GM12872 (cell line): ENCODE measurements around the gene MRS2.

Experiments used
- TF ChIP-seq, protein P1 (sequence below): IDR thresholded peaks from 3 replicates; pipeline ENCODE4 v1.5.1; 2011; ENCODE audit warnings: low read depth, mild to moderate bottlenecking, low read length, moderate library complexity; ENCODE audit not compliant: insufficient read depth

Gene MRS2

DNA sequence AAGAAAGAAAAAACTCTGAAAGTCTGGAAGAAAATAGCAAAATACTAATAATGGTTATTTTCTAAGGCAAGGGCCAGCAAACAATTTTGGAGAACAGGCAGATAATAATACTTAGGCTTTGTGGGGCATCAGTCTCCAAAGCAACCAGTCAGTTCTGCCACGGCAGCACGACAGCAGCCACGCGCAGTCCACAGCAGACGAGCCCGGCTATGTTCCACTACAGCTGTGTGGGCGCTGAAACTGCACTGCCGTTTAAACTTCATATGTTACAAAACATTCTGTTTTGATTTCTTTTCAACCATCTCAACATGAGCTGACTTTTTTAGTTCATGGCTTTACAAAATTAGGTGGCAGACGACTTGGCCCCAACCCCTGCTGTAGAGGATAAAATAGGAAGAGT lies 29.9 kb downstream of the MRS2 start:
- TF ChIP-seq, protein P1, sequence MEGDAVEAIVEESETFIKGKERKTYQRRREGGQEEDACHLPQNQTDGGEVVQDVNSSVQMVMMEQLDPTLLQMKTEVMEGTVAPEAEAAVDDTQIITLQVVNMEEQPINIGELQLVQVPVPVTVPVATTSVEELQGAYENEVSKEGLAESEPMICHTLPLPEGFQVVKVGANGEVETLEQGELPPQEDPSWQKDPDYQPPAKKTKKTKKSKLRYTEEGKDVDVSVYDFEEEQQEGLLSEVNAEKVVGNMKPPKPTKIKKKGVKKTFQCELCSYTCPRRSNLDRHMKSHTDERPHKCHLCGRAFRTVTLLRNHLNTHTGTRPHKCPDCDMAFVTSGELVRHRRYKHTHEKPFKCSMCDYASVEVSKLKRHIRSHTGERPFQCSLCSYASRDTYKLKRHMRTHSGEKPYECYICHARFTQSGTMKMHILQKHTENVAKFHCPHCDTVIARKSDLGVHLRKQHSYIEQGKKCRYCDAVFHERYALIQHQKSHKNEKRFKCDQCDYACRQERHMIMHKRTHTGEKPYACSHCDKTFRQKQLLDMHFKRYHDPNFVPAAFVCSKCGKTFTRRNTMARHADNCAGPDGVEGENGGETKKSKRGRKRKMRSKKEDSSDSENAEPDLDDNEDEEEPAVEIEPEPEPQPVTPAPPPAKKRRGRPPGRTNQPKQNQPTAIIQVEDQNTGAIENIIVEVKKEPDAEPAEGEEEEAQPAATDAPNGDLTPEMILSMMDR, result no peak

DNA sequence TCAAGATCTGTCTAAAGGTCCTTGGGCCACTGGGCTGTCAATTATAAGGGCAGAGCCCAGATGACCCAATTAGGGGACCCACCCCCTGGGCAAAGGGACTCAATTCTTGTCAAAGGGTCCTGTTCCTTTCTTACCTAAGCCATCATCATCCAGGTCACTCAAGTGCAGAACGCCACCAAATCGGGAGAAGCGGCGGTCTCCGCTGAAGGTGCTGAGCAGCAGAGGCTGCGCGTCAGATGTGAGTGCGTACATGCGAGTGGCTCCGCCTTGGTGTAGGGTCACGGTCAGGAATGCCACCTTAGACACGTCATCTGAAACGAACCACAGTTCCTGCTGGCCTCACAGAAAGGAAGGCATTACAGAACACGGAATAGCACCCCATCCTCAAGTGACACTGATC lies 34.2 kb downstream of the MRS2 start:
- TF ChIP-seq, protein P1, result no peak

DNA sequence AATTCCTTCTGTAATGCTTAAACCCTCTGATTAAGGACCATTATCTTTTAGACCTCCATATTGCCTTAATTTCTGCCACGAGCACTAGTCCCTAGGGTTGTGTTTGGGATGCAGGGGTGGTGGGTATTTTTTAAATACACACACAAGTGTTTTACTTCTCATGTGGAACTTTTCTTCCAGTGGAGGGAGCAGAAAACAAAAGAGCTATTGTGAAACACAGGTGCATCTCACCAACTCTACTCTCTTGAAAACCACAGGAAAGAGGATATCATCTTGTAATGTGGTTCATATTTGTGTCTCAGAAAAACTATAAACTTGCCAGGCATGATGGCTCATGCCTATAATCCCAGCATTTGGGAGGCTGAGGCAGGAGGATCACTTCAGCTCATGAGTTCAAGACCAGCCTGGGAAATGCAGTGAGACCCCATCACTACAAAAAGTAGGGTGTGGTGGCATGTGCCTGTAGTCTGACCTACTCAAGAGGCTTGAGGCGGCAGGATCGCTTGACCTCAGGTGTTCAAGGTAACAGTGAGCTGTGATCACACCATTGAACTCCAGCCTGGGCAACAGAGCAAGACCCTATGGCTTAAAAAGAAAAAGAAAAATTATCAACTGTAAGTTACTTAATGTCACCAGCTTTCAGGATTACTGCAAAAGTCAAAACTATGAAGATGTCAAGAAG lies 37.3 kb downstream of the MRS2 start:
- TF ChIP-seq, protein P1, result no peak

DNA sequence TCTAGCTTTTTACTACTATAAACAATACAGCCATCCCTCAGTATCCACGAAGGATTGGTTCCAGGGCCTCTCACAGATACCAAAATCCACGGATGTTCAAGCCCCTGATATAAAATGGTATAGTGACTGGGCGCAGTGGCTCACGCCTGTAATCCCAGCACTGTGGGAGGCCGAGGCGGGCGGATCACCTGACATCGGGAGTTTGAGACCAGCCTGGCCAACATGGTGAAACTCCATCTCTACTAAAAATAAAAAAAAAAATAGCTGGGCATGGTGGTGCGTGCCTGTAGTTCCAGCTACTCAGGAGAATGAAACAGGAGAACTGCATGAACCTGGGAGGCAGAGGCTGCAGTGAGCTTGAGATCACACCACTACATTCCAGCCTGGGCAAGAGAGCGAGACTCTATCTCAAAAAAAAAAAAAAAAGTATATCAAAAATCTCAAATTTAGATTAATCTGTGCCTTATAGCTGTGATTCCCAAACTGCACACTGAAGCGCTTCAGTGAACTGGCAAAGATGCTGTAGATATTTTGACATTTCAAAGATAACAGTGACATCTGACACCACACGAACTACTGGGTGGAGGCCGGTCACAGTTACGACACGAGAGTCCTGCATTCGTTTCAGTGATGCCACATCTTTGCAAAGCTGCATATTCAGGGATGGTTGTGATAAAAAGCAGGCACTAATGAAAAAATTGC lies 38.3 kb downstream of the MRS2 start:
- TF ChIP-seq, protein P1, result no peak

DNA sequence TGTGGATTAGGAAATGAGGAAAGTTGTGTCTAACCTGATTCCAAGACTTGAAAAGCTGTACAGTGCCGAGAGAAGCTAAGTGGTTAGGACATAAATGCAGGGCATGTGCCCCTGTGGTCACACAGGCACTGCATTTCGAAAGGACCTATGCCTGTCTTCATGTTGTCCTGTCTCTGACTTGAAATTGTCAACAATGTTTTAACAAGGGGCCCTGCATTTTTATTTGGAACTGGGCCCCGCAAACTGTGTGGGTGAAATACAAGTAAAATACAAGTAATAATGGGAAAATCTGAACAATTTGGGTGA lies 38.8 kb downstream of the MRS2 start:
- TF ChIP-seq, protein P1, result no peak

DNA sequence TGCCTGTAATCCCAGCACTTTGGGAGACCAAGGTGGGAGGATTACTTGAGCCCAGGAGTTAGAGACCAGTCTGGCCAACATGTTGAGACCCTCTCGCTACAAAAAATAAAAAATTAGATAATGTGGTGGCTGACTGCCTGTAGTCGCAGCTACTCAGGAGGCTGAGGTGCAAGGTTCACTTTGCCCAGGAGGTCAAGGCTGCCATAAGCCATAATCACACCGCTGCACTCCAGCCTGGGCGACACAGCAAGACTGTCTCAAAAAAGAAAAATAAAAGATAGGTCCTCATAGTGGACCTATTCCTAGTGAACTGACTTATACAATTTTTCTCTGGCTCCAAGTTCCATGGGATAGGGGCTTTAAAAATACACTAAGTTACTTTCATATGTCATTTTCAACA lies 41.9 kb downstream of the MRS2 start:
- TF ChIP-seq, protein P1, result no peak

DNA sequence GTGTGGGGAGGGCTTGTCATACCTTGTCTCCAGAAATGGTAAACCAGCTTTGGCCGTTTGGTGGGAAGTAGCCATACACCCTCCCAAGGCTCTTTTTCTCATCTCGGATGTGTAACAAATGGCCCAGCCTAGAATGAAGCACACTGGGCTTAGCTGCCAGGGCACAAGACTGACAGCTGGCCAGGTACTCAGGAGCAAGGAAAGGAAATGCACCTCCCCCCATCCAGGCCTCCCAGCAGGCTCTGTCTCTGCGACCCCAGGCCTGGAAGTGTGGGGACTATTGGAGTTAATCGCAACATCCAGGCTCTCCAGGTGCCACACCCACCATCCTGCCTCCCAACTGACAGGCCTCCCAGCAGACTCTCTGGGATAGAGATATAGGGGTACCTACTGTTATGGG lies 43.0 kb downstream of the MRS2 start:
- TF ChIP-seq, protein P1, result no peak

DNA sequence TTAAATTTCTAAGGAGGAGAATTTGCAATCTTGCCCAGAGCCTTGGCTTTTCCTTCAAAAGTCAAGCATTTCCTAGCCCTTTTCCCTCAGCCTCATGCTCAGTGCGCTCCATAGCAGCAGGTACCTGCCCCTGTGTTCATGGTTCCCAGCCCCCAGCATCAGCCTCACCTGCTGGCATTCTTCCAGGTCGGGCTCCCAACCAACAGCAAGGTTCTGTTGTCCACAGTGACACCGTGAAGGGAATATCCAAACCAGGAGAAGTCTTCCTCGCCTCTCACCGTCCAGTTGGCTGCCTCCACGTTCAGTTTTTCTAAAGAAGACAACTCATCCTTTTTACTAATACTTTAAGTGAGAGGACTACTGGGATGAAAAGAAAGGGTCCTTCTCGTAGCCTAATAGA lies 43.9 kb downstream of the MRS2 start:
- TF ChIP-seq, protein P1, result no peak
